AG08396 (cell line): ENCODE measurements around the gene PRSS38.

Experiments used
- DNase-seq: peaks from one replicate; pipeline ENCODE4 v3.0.0; 2012; ENCODE audit warnings: low spot score, mixed read lengths

Gene PRSS38

DNA sequence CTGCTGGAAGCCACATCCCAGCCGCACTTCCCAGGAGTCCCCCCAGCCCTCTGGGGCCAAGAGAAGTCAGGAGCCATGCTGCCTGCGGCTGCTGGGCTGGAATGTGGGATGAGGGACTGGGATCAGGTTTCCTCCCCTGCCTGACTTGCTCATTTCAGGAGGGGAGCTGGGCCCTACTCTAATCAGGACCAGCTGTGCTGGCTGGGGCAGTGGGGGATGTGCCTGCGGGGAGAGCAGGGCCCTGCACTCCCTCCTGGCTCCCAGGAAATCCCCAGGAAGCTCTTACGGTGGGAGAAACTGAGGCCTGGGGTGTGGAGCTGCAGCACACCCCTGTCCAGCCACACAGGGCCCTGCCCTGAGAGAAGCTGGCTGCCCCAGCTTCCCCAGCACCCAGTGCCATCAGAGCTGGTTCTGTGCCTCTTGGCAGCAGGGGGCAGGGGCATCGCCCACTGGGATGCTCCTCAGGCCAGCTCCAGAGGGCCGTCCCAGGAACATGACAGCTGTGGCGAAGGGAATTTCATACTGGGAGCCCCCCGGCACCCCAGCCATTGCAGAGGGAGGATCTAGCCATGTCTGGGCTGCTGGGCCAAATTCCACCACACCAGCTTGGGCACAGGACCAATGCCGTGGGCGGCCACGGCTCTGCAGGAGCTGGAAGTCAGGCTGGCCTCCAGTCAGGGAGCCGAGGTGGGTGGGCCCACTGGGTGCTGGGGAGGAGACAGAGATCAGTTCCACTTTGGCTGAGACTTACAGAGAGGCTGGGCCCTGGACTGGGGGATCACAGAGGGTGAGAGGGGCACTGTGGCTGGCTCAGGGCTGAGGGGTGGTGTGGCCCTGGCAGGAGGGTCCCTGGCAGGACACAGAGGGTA is 21.3 kb upstream of the PRSS38 start:
- peak; percentile 89 for DNase-seq

DNA sequence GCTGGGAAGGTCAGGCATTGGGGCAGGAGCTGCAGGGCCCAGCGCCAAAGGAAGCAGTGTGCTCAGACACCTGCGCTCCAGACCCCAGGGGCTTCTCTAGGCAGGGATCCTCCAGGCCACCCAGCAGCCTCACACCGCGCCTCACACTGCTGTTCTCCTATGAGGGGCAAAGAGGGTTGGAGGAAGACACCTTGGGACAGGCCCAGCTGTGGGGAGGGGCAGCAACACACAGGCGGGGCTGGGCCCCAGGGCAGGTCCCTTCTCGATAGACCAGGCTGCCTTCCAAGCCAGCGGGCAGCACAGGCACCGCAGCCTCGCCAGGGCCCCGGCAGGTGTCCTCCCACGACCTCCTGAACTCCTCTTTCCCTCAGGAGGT is 20.7 kb upstream of the PRSS38 start:
- DNase-seq = no peak

DNA sequence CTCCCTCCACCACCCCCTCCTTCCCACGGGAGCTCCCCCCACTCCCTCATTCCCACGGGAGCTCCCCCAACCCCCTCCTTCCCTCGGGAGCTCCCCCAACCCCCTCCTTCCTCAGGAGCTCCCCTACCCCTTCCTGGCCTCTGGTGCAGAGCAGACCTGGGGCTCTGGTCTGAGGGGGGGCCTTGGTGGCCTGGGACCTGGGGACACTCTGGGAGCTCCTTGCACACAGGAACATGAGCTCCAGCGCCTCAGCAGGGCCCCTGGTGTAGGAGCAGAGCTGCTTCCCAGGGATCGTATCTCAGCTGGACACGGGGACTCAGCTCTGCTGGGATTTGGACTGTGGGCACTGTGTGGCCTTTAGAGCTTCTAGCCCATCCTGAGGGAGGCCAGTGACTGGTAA is 19.7 kb upstream of the PRSS38 start:
- no peak for DNase-seq

DNA sequence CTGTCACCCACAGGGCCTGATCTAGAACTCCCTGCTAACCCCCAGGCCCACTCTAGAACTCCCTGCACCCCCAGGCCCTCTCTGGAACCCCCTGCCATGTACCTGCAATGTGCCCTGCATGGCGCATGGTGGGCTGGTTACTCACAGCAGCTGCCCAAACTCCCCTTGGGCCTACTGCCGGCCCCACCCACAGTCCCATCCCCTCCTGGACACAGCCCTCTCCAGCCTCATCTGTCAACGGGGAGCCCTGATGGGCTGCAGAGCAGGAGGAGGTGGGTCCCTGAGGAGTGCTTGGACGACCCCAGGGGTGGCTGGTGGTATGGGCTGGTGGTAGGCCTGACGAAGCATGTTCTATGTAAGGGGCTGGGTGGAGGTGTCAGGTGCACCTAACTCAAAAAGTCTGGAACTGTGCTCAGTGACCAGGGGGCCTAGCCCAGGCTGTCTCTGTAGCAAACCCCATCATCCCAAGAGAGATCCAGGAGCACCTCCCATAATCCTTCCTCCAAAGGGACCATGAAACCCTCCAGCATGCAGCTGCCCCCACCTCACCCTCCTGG is 19.0 kb upstream of the PRSS38 start:
- no peak for DNase-seq

DNA sequence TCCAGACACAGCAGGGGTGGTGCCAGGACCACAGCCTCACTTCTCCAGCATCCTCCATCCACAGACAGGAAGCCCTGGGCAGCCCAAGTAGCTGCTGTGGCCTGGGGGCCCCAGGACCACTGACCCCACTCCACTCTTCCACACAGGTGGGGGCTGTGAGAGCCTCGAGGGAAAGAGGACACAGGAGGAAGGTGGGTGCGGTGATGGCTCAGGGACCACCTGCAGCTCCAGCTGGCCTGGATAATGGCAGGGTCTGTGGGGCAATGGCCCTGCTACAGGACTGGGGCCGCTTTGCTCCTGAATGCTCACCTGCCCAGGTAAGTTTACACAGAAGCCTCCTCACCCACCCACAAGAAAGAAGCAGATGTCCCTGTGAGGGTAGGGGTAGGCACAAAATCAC is 18.3 kb upstream of the PRSS38 start:
- no peak for DNase-seq

DNA sequence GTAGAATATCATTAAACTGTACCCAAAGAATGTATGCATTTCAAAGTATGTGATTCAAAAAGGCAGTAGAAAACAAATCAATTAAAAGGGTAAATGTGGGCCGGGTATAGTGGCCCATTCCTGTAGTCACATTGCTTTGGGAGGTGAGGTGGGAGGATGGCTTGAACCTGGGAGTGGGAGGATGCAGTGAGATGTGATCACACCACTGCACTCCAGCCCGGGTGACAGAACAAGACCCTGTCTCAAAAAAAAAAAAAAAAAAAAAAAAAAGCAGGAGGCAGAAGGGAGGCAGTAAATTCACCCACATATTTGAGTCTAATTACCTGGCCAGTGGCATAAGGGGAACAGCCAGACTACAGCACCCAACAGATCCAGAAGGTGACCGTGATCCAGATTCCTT is 17.9 kb upstream of the PRSS38 start:
- DNase-seq = no peak

DNA sequence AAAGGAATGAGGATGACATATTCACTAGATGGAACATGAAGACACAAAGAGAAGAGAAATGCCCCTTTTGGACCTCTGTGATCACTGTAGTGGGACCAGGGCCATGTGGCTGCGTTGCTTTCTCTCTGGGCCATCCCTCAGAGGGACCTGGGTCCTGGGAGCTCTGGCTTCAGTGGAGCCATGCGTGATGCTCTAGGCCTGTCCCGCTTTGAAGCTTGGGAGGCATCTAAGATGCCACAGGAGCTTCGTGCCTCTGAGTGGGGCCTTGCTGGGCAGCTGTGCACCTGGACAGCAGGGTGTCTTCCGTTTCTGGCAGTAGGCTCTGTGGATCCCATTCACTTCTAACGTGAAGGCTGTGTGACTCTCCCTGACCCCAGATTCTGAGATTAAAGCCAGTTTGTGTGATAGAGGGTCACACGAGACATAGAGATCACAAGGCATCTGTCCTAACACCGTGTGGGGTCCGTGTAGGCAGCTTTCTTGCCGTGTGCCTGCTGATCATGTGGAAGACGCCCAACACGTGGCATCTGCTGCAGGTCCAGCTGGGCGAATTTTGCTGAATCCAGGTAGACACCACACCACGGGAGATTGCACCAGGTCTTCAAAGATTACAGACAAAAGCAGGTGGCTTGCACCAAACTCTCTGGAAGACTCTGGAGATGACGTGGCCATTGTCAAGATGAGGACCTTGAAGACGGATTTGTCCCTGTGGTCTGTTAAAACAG is 17.2 kb upstream of the PRSS38 start:
- DNase-seq = no peak

DNA sequence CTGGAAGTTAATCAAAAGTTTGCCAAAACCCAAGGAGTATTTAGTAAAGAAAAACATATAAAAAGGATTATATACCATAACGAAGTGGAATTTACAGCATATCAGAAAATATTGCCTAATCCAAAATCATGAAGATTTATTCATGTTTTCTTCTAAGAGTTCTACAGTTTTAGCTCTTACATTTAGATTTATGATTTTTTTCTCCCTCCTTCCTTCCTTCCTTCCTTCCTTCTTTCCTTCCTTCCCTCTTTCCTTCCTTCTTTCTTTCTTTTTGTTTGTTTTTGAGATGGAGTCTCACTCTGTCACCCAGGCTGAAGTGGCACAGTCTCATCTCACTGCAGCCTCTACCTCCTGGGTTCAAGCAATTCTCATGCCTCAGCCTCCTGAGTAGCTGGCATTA is 15.7 kb upstream of the PRSS38 start:
- DNase-seq = no peak

DNA sequence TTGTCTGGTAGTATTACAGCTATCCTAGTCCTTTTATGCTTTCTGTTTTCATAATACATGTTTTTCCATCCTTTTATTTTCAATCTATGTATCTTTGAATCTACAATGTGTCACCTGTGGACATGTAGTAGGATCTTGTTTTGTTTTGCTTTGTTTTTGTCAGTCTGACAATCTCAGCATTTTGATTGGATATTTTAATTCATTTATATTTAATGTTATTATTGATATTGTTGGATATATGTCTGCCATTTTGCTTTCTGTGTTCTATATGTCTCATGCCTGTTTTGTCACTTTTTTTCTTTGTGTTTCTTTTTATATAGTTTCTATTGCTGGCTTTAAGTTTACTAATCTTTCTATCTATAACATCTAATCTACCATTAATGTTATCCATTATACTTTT is 11.5 kb upstream of the PRSS38 start:
- no peak for DNase-seq

DNA sequence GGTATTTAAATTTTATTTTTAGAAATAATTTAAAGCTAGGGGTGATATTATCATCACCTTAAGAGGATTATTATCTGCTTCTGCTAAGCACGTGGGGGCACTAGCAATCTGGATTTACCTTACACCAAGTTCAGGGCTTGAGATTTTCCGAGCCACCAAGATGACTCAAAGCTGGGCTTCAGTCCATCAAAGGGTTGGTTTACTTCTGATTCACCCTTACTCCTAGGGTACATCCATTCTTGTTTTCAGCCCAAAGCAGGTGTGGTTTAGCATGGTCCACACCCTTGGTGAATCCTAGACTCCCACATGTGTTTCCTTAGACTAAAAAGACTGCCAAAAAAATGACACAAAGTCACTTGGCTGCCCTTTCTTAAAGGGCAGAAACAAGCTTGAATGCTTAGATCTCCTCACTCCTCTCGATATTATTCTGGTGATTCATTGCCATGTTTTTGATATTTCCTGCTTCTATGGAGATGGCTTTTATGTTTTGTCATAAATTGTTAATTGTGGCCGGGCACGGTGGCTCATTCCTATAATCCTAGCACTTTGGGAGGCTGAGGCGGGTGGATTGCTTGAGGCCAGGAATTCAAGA is 9.8 kb upstream of the PRSS38 start:
- peak; percentile 84 for DNase-seq

DNA sequence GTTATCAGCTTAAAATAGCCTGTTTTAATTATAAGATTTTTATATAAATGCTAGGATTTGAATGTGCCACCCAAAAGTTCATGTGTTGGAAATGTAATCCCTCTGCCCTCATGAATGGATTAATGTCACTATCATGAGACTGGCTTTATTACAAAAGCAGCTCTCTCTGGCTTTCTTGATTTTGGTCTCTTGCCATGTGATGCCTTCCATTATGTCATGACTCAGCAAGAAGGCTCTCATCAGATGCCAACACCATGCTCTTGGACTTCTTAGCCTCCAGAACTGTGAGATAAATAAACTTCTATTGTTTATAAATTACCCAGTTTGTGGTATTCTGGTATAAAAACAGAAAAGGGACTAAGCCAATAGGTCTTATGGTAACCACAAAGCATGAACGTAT is 6.9 kb upstream of the PRSS38 start:
- DNase-seq = no peak

DNA sequence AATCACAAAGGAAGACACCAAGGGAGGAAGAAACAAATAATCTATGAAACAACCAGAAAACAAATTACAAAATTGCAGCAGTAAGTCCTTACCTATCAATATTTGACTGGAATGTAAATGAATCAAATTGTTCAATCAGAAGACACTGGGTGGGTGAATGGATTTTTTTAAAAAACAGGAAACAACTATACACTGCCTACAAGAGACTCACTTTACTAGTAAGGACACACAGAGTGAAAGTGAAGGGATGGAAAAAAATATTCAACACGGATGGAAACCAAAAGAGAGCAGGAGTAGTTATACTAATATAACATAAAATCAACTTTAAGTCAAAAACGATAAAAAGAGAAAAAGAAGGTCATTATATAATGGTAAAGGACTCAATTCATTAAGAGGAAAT is 6.4 kb upstream of the PRSS38 start:
- no peak for DNase-seq

DNA sequence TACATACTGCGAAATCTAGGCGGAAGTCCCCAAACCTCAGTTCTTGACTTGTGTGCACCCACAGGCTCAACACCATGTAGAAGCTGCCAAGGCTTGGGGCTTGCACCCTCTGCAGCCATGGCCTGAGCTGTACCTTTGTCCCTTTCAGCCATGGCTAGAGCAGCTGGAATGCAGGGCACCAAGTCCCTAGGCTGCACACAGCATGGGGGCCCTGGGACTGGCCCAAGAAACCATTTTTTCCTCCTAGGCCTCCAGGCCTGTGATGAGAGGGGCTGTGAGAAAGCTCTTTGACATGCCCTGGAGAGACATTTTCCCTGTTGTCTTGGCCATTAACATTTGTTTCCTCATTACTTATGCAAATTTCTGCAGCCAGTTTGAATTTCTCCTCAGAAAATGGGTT is 1.5 kb upstream of the PRSS38 start:
- DNase-seq = no peak

DNA sequence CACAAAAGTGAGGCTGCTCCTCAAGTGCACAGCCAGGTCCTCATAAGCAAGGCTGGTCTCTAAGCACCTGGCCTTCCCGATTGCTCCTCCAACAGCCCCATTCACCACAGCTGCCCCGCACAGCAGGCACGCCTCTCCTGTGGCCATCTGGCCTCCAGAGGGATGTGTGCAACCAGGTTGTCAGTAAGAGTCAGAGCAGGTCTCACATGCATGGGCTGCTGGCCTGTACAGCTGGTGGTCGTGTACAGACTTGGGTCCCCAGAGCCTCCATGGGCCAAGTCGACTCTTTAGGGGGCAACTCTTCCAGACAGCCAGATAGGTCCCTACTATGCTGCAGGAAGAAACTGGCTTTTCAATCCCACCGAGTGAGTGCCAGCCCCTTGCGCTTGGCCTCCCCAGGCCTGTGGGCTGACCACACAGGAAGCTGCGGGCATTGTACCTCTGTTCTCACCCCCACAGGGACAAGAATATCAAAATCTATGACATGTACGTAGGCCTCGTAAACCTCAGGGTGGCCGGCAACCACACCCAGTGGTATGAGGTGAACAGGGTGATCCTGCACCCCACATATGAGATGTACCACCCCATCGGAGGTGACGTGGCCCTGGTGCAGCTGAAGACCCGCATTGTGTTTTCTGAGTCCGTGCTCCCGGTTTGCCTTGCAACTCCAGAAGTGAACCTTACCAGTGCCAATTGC is 1.4 kb downstream of the PRSS38 start:
- DNase-seq = no peak

DNA sequence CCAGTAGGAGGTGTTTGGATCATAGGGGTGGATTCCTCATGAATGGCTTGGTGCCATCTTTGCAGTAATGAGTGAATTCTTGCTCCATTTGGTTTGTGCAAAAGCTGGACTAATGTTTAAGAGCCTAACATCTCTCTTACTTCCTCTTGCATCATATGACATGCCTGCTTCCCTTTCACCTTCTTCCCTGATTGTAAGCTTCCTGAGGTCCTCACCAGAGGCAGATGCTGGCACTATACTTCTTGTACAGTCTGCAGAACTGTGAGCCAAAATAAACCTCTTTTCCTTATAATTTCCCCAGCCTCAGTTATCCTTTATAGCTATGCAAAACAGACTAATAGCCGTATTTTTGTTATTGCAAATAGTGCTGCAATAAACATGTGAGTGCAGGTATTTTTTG is 8.1 kb downstream of the PRSS38 start:
- no peak for DNase-seq

DNA sequence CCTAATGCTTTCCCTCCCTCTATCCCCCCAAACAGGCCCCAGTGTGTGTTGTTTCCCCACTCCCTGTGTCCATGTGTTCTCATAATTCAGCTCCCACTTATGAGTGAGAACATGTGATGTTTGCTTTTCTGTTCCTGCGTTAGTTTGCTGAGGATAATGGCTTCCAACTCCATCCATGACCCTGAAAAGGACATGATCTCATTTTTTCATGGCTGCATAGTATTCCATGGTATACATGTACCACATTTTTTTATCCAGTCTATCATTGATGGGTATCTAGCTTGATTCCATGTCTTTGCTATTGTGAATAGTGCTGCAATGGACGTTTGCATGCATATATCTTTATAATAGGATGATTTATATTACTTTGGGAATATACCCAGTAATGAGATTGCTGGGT is 8.7 kb downstream of the PRSS38 start:
- DNase-seq = no peak

DNA sequence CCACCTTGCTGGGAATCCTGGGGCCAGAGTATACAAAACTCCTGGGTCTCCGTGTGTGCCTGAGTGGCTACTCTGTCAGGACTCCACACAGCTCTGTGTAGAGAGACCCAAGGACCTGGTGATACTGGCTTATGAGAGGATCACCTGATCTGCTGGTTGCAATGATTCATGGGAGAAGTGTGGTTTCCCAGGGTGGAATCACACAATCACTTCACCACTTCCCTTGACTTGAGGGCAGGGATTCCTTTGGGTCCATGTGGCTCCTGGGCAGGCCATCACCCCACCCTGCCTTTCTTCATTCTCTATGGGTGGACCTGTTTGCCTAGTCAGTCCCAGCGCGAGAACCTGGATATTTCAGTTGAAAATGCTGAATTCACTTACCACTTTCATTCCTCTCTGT is 13.3 kb downstream of the PRSS38 start:
- no peak for DNase-seq

DNA sequence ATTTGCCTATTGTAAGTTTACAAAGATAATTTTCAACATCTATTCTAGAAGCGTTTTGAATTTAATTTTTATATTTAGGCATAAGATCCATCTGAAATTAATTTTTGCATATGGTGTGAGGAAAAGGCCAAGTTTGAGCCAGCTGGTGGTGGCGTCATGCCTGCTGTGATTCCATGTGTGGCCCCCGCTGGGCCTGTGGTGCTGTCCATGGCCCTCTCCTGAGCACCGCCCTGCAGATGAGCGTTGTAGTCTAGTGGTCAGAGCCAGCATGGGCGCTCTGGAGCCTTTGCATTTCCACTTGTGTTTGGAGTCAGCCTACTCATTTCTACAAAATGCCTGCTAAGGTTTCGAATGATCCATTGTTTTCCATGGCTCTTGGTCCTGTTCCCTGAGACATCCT is 22.7 kb downstream of the PRSS38 start:
- no peak for DNase-seq

DNA sequence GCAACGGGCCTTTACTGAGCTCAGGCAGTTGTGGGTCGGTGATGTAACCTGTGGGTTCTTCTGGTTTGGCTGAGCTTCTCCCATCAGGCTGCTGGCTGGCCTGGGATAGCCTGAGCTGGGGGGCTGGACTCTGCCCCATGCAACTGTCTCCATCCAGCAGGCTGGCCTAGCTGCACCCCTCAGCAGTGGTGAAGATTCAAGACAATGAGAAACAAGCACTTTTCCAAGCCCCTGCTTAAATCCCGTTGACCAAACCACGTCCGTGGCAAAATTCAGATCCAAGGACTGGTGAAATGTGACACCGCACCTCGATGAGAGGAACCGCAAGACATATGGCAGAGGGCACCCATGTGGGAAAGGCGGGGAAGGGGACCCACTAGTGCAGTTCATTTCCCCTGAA is 25.6 kb downstream of the PRSS38 start:
- DNase-seq = no peak

DNA sequence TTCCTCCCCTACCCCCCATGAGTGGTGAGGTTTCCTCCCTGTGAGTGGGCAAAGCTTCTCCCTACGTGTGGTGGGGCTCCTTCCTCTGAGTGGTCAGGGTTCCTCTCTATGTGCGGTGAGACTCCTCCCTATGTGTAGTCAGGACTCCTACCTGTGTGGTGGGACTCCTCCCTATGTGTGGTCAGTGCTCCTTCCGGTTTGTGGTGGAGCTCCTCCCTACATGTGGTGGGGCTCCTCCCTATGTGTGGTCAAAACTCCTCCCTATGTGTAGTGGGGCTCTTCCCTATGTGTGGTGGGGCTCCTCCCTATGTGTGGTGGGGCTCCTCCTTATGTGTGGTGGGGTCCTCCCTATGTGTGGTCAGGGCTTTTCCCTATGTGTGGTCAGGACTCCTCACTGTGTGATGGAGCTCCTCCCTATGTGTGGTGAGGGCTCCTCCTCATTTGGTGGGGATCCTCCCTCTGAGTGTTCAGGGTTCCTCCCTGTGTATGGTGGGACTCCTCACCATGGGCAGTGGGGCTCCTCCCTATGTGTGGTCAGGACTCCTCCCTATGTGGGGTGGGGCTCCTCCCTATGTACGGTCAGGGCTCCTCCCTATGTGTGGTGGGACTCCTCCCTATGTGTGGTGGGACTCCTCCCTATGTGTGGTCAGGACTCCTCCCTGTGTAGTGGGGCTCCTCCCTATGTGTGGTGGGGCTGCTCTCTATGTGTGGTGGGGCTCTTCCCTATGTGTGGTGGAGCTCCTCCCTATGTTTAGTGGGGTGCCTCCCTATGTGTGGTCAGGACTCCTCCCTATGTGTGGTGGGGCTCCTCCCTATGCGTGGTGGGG is 29.1 kb downstream of the PRSS38 start:
- no peak for DNase-seq

DNA sequence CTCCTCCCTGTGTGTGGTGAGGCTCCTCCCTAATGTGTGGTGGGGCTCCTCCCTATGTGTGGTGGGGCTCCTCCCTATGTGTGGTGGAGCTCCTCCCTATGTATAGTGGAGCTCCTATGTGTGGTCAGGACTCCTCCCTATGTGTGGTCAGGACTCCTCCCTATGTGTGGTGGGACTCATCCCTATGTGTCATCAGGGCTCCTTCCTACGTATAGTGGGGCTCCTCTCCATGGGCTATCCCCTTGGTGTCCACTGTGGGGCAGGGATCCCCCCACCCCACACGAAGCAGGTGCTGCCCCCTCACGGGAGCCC is 29.6 kb downstream of the PRSS38 start:
- DNase-seq = no peak

DNA sequence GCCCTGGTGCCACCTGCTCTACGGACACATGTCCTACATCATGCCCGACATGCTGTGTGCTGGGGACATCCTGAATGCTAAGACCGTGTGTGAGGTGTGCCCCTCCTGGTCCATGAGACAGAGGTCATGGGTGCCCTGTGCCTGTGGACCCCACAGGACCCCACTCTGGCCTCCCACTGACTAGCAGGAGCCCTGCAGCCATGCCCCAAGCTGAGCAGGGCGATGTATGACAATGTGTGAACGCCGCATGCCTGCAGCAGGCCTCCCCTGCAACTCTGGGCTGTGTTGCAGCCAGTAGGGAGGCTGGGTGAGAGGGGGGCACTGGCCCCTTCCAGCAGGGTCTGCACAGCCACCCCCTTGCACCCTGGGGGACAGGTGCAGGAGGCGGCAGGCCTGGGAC is 30.0 kb downstream of the PRSS38 start:
- no peak for DNase-seq
